GOT3 (cell line): ENCODE measurements around the gene OSBPL6.

Experiments
- DNase-seq: peaks from one replicate; lab custom pipeline; 2025; ENCODE audit warnings: mixed read lengths; lab: John Stamatoyannopoulos, UW

OSBPL6 gene

GRCh38 chr2:178271629-178272333 is 77.5 kb downstream of the OSBPL6 start:
- no peak for DNase-seq

- DNase-seq: no peak
Observed at GRCh38 chr2:178273787-178274360, 79.6 kb downstream of the OSBPL6 start.

DNA sequence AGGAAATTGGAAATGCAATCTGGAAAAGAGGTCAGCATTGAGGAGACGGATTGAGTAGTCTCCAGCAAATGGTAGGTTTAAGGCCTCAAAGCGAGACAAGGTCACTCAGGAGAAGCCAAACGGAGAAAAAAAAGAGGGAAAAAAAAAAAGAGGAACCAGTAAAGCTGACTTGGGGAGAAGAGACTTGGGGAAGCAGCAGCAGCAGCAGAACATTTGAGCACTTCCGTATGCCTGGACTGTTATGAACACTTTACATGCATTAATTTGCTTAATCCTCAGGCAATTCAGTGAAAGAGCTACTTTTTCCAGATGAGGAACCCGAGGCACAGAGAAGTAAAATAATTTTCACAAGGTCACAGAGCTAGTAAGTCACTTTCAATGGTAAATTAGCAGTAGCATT is 81.3 kb downstream of the OSBPL6 start:
- no peak for DNase-seq

DNA sequence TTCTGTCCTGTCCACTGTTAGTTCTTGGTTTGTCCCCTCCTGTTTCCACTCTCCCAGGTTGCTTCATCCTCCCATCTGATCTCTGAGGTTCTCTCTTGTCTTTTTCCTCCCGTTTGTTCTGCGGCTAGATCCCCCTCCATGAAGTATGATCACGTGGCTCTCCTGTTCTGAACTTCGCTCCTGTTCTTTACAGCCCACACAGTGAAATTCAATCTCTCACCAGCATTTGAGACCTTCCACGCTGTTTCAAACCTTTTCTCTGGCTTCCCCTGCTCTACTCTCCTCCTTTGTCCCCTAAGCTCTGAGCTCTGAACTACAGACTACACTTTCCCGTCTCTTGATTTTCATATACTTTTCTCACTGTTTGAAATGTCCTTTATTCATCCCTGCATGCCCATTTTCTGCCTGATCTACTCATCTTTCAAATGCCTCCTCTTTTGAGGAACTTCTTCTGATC is 83.5 kb downstream of the OSBPL6 start:
- DNase-seq: no peak

GRCh38 chr2:178279142-178279541 is 84.8 kb downstream of the OSBPL6 start:
- no peak for DNase-seq

DNA sequence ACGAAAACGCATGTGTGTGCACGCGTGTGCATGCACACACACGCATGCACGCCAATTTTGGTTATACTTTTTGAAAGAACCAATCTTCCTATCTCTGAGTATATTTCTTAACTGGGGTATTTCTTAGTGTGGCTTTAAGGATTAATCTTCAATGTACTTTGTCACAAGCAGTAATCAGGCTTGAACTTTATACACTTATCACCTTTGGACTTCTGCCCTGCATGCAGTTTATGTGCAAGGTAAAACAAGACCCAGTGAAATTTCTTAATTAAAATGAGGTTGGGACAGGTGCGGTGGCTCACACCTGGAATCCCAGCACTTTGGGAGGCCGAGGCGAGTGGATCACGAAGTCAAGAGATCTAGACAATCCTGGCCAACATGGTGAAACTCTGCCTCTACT is 85.3 kb downstream of the OSBPL6 start:
- no peak for DNase-seq

GRCh38 chr2:178280244-178280852 is 86.0 kb downstream of the OSBPL6 start:
- DNase-seq: no peak

DNA sequence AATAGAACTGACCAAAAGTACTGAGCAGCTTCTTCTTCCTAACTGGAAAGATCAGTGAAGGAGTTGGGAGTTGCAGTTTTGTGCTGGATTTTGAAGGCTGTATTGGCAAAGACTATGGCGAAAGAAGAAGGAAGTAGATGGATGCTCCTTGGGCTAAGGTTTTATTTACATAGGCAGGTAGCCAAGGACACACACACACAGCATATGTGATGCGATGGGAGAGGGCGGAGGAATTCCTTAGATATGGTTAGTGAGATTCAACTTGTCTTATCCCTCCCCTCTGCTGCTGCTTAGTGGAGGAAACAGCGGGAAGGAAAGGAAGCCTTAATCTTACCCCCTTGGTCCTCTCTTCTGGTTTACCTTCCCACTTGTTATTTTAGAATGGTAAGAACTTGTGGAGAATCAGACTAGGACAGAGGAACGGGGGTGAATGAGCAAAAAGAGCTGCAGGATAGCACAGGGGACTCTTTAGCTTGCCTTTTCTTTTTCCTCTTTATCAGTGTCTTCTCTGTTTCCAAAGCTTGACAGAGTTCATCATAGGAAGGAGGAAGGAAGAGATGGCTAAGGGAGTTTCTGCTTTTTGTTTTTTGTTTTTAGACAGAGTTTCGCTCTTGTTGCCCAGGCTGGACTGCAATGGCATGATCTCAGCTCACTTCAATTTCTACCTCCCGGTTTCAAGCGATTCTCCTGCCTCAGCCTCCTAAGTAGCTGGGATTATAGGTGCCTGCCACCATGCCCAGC is 87.9 kb downstream of the OSBPL6 start:
- DNase-seq: no peak

- no peak for DNase-seq
Observed at GRCh38 chr2:178283341-178283918, 89.1 kb downstream of the OSBPL6 start.

GRCh38 chr2:178284613-178285286 is 90.4 kb downstream of the OSBPL6 start:
- no peak for DNase-seq

DNA sequence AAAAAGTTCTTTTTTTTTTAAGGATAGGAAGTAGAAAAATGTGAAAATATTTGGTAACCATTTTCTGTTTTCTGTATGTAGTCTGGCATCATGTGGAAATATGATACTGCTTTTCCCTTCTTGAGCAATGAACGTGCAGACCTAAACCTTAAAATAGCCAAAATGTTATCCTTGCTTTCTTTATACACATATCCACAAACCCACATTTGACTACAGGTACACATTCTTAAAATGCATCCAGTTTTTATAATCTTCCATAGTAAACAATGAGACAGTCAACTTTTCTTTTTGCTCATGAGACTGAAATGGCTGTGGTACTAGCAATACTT is 90.9 kb downstream of the OSBPL6 start:
- no peak for DNase-seq

- no peak for DNase-seq
Observed at GRCh38 chr2:178286636-178287035, 92.3 kb downstream of the OSBPL6 start.

- DNase-seq: no peak
Observed at GRCh38 chr2:178287652-178288344, 93.5 kb downstream of the OSBPL6 start.

DNA sequence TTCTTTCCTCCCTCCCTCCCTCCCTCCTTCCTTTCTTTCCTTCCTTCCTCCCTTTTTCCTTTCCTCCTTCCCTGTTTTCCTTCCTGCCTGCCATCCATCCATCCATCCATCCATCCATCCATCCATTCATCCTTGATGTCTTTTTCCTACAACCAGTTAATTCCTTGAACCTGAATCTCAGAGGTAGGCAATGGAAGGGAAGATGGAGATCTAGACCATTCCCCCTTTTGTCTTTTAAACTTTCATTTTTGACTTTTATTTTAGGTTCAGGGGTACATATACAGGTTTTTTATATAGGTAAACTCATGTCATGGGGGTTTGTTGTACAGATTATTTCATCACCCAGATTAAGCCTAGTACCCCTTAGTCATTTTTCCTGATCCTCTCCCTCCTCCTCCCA is 97.4 kb downstream of the OSBPL6 start:
- DNase-seq: no peak

GRCh38 chr2:178292586-178292985 is 98.3 kb downstream of the OSBPL6 start:
- DNase-seq: no peak

- DNase-seq: no peak
Observed at GRCh38 chr2:178295115-178295514, 100.8 kb downstream of the OSBPL6 start.

GRCh38 chr2:178295906-178296305 is 101.6 kb downstream of the OSBPL6 start:
- DNase-seq: no peak

GRCh38 chr2:178296394-178297090 is 102.2 kb downstream of the OSBPL6 start:
- no peak for DNase-seq

DNA sequence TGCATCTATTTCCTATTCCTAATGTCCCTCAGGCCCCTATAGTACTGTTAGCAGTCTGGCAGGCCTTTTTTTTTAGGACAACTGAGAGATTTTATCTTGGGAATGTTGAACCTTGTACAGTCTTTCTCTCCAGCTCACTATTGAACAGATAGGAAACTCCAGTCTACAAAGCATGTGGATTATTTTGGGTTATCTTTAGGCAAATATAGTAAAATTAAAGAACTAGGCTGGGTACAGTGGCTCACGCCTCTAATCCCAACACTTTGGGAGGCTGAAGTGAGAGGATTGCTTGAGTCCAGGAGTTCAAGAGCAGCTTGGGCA is 102.7 kb downstream of the OSBPL6 start:
- DNase-seq: no peak

- no peak for DNase-seq
Observed at GRCh38 chr2:178298785-178299212, 104.5 kb downstream of the OSBPL6 start.
